OCI-LY7 (cell line): ENCODE results near the gene ALDOA. TPM values are rescaled to one million over a fixed set of nuclear protein-coding genes. Genes with fewer than 3 reads are reported as not detected.
"Not testable (repeated sequence)": the region's sequence is repeated elsewhere in the genome, so short reads cannot be mapped to it uniquely, and the experiment has no call there.

Source experiments
- BruUV-seq: library from RNA; stranded (reverse); fragments of 400-500 nt; replicated peaks from 2 replicates; lab custom pipeline; 2021; lab: Mats Ljungman, UMichigan
- CTCF ChIA-PET: fragments of 300-600 bp; sonication (Branson Sonifier 250); formaldehyde crosslinking; loops from one replicate; lab custom pipeline; 2022; ENCODE audit warnings: antibody characterized with exemption; ENCODE audit not compliant: unreplicated experiment; lab: Charles Lee
- POLR2A ChIA-PET: fragments of 300-600 bp; sonication (Branson Sonifier 250); formaldehyde crosslinking; loops from one replicate; lab custom pipeline; 2022; ENCODE audit warnings: antibody characterized with exemption; lab: Charles Lee
- DNase-seq: peaks from one replicate; pipeline ENCODE4 v3.0.0-alpha.2; 2015; ENCODE audit warnings: low spot score
- H2AFZ ChIP-seq: fragments of 200-600 bp; sonication (generic), shearing (Covaris generic); 2 replicates; pipeline ENCODE4 v1.6.1; 2014; ENCODE audit warnings: mild to moderate bottlenecking, antibody characterized with exemption, low read length, moderate library complexity
- H3K27ac ChIP-seq: fragments of 200-600 bp; sonication (generic); 2 replicates; pipeline ENCODE4 v1.5.1; 2014; ENCODE audit warnings: mixed run types, low read depth, mild to moderate bottlenecking, moderate library complexity, low read length, inconsistent platforms; ENCODE audit not compliant: poor library complexity, severe bottlenecking
- H3K36me3 ChIP-seq: fragments of 200-600 bp; sonication (generic); 2 replicates; pipeline ENCODE4 v1.6.1; 2014; ENCODE audit warnings: mild to moderate bottlenecking, antibody characterized with exemption, low read length, moderate library complexity, mixed read lengths; ENCODE audit not compliant: insufficient read depth
- H3K4me1 ChIP-seq: fragments of 200-600 bp; sonication (generic); 2 replicates; pipeline ENCODE4 v1.5.1; 2014; ENCODE audit warnings: mild to moderate bottlenecking, low read length; ENCODE audit not compliant: insufficient read depth, poor library complexity, severe bottlenecking
- H3K4me2 ChIP-seq: fragments of 200-600 bp; sonication (generic); 2 replicates; pipeline ENCODE4 v1.6.1; 2014; ENCODE audit warnings: mild to moderate bottlenecking, low read length
- H3K4me3 ChIP-seq: fragments of 200-600 bp; sonication (generic); 2 replicates; pipeline ENCODE4 v1.5.1; 2014; ENCODE audit warnings: mild to moderate bottlenecking, low read depth, low read length; ENCODE audit not compliant: poor library complexity, severe bottlenecking
- H3K79me2 ChIP-seq: fragments of 200-600 bp; sonication (generic); 2 replicates; pipeline ENCODE4 v1.6.1; 2016; ENCODE audit warnings: low read depth, mild to moderate bottlenecking, low read length, moderate library complexity, mixed read lengths; ENCODE audit not compliant: insufficient read depth
- H3K9me2 ChIP-seq: fragments of 200-600 bp; sonication (generic); 2 replicates; pipeline ENCODE4 v1.6.1; 2016; ENCODE audit warnings: mild to moderate bottlenecking, low read length, mixed read lengths; ENCODE audit not compliant: insufficient read depth
- H3K9me3 ChIP-seq: fragments of 200-600 bp; sonication (generic); 2 replicates; pipeline ENCODE4 v1.6.1; 2014; ENCODE audit warnings: mild to moderate bottlenecking, mixed run types, low read length, mixed read lengths
- H4K20me1 ChIP-seq: fragments of 200-600 bp; sonication (generic); 2 replicates; pipeline ENCODE4 v1.6.1; 2014; ENCODE audit warnings: mild to moderate bottlenecking, antibody characterized with exemption, low read length, moderate library complexity, mixed read lengths; ENCODE audit not compliant: insufficient read depth
- CTCF ChIP-seq: fragments of 200-600 bp; sonication (generic); conservative IDR thresholded peaks from 2 replicates; pipeline ENCODE4 v1.5.1; 2014; ENCODE audit warnings: mild to moderate bottlenecking, antibody characterized with exemption, low read length, moderate library complexity, mixed read lengths
- EZH2phosphoT487 ChIP-seq: fragments of 200-600 bp; sonication (generic); IDR thresholded peaks from 2 replicates; pipeline ENCODE4 v1.6.1; 2018; ENCODE audit warnings: low read depth, borderline replicate concordance, mild to moderate bottlenecking, mixed run types, antibody characterized with exemption, low read length, moderate library complexity, mixed read lengths
- intact Hi-C: fragments of 100-400 bp; cut with micrococcal nuclease; formaldehyde crosslinking; loops from one replicate; pipeline ENCODE4 v1.10.0; 2022; ENCODE audit not compliant: unreplicated experiment
- total RNA-seq, 2 experiments: library from RNA; depleted of rRNA in 1 of 2; stranded (reverse); fragments of >200 nt in 1 of 2; shearing (Covaris generic) in 1 of 2; gene quantifications; 2 replicates each; pipeline ENCODE4 v1.2.3, GENCODE V29; 2014 to 2022

Gene ALDOA
- total RNA-seq, 2 experiments from 2014 or later: 809 to 1,029 TPM

GRCh38 chr16:30032083-30032819 lies 33.3 kb upstream of the ALDOA start:
- no peaks in the 10 kb centered on the region for H3K79me2 ChIP-seq
- H3K27ac ChIP-seq: no peak overlapping the region
- intact Hi-C loops: no loop called here
- CTCF ChIA-PET: interaction anchor here (0.9 to 2.4 kb wide), 6 partner anchors 13 to 242 kb away, joined by 3 to 15 read pairs (median 5); partner anchors contain the start of genes DOC2A and INO80E
- DNase-seq: peak; percentile 80
- no peaks in the 10 kb centered on the region for H3K36me3 ChIP-seq
- no peak overlapping the region for H3K4me2 ChIP-seq
- H3K4me3 ChIP-seq: no peak overlapping the region
- no peaks in the 10 kb centered on the region for H3K9me2 ChIP-seq
- no TSS peak for BruUV-seq
- H4K20me1 ChIP-seq: no peaks in the 10 kb centered on the region
- H2AFZ ChIP-seq: no peak overlapping the region
- TF ChIP-seq CTCF (peak; percentile 97), EZH2phosphoT487 (no peak)
- H3K4me1 ChIP-seq: no peaks in the 10 kb centered on the region
- no peaks in the 10 kb centered on the region for H3K9me3 ChIP-seq
- POLR2A ChIA-PET: interaction anchor here (0.5 to 0.7 kb wide), 4 partner anchors 289 to 590 kb away, joined by 3 to 5 read pairs (median 4); no protein-coding TSS in a partner anchor

- ChIA-PET CTCF (interaction anchor here (1.3 to 2.4 kb wide), 2 partner anchors 14 to 16 kb away, joined by 4 to 7 read pairs; no protein-coding TSS in a partner anchor), POLR2A (interaction anchor here (0.5 kb wide), 1 partner anchor 342 kb away, joined by 6 read pairs; no protein-coding TSS in a partner anchor)
- DNase-seq: no peak
- H3K79me2 ChIP-seq: no peaks in the 10 kb centered on the region
- H3K4me1 ChIP-seq: no peaks in the 10 kb centered on the region
- TF ChIP-seq EZH2phosphoT487 (no peak), CTCF (no peak)
- no peak overlapping the region for H2AFZ ChIP-seq
- H3K36me3 ChIP-seq: no peaks in the 10 kb centered on the region
- H3K4me2 ChIP-seq: no peak overlapping the region
- H3K9me2 ChIP-seq: no peaks in the 10 kb centered on the region
- H3K9me3 ChIP-seq: no peaks in the 10 kb centered on the region
- no peaks in the 10 kb centered on the region for H4K20me1 ChIP-seq
- H3K4me3 ChIP-seq: no peak overlapping the region
- BruUV-seq: no TSS peak
- intact Hi-C loops: no loop called here
- no peak overlapping the region for H3K27ac ChIP-seq
Measured at GRCh38 chr16:30033270-30033669, 32.3 kb upstream of the ALDOA start.

GRCh38 chr16:30040221-30040620 lies 25.3 kb upstream of the ALDOA start:
- Histone ChIP-seq H3K9me2 (no peaks in the 10 kb centered on the region), H2AFZ (no peak overlapping the region), H3K36me3 (no peaks in the 10 kb centered on the region), H4K20me1 (no peaks in the 10 kb centered on the region), H3K79me2 (no peaks in the 10 kb centered on the region), H3K27ac (no peak overlapping the region), H3K4me3 (no peak overlapping the region), H3K4me1 (no peaks in the 10 kb centered on the region), H3K9me3 (no peaks in the 10 kb centered on the region), H3K4me2 (no peak overlapping the region)
- CTCF ChIA-PET: no interaction called here
- intact Hi-C loops: no loop called here
- POLR2A ChIA-PET: no interaction called here
- BruUV-seq: no TSS peak
- no peak for DNase-seq
- TF ChIP-seq CTCF (no peak), EZH2phosphoT487 (no peak)

- H2AFZ ChIP-seq, H4K20me1 ChIP-seq, H3K9me2 ChIP-seq, H3K36me3 ChIP-seq, DNase-seq, H3K4me1 ChIP-seq, intact Hi-C loops, CTCF ChIA-PET, BruUV-seq, H3K4me2 ChIP-seq, H3K27ac ChIP-seq, H3K9me3 ChIP-seq, H3K4me3 ChIP-seq, H3K79me2 ChIP-seq: not testable (repeated sequence)
- POLR2A ChIA-PET: interaction anchor here (1.2 kb wide), 1 partner anchor 23 kb away, joined by 3 read pairs; no protein-coding TSS in a partner anchor
Measured at GRCh38 chr16:30040690-30041089, 24.9 kb upstream of the ALDOA start.
